PC-3 (cell line): ENCODE results near the gene VRK3. TPM values are rescaled to one million over a fixed set of nuclear protein-coding genes. Genes with fewer than 3 reads are reported as not detected.
"Not testable (repeated sequence)": the region's sequence is repeated elsewhere in the genome, so short reads cannot be mapped to it uniquely, and the experiment has no call there.

ENCODE experiments used
- ATAC-seq: fragments of 200-7000 bp; cut with Tn5 transposase; 2 replicates; pipeline ENCODE4 v1.9.1; 2020; ENCODE audit warnings: mild to moderate bottlenecking, moderate library complexity
- BruUV-seq: library from RNA; stranded (reverse); fragments of 400-500 nt; replicated peaks from 2 replicates; lab custom pipeline; 2021; lab: Mats Ljungman, UMichigan
- CTCF ChIA-PET: fragments of 300-600 bp; sonication (Branson Sonifier 250); formaldehyde crosslinking; loops from one replicate; lab custom pipeline; 2022; ENCODE audit warnings: antibody characterized with exemption; lab: Charles Lee
- POLR2A ChIA-PET: fragments of 300-600 bp; sonication (Branson Sonifier 250); formaldehyde crosslinking; loops from one replicate; lab custom pipeline; 2022; ENCODE audit warnings: antibody characterized with exemption; ENCODE audit not compliant: unreplicated experiment; lab: Charles Lee
- DNase-seq: peaks from one replicate; pipeline ENCODE4 v3.0.0-alpha.2; 2015
- H2AFZ ChIP-seq: fragments of 300-600 bp; sonication (generic); 2 replicates; pipeline ENCODE4 v1.6.0; 2016; ENCODE audit warnings: antibody characterized with exemption, low read length
- H3F3A ChIP-seq: fragments of 300-600 bp; sonication (generic); one replicate; pipeline ENCODE4 v1.6.0; 2017; ENCODE audit warnings: antibody characterized with exemption, low read length, control low read depth, mild to moderate bottlenecking; ENCODE audit not compliant: unreplicated experiment
- H3K27ac ChIP-seq: fragments of 300-600 bp; sonication (generic); 2 replicates; pipeline ENCODE4 v1.5.1; 2016; ENCODE audit warnings: mild to moderate bottlenecking, low read length
- H3K27me3 ChIP-seq: fragments of 300-600 bp; sonication (generic); 2 replicates; pipeline ENCODE4 v1.6.1; 2016; ENCODE audit warnings: low read length, mixed read lengths
- H3K36me3 ChIP-seq: fragments of 300-600 bp; sonication (generic); 2 replicates; pipeline ENCODE4 v1.6.1; 2016; ENCODE audit warnings: low read depth, mixed run types, low read length, mixed read lengths
- H3K4me1 ChIP-seq: fragments of 300-600 bp; sonication (generic); 2 replicates; pipeline ENCODE4 v1.5.1; 2016; ENCODE audit warnings: low read length; ENCODE audit not compliant: insufficient read depth
- H3K4me2 ChIP-seq: fragments of 300-600 bp; sonication (generic); 2 replicates; pipeline ENCODE4 v1.6.0; 2016; ENCODE audit warnings: low read length
- H3K4me3 ChIP-seq: fragments of 300-600 bp; sonication (generic); 2 replicates; pipeline ENCODE4 v1.5.1; 2016; ENCODE audit warnings: mild to moderate bottlenecking, low read length, mixed read lengths
- H3K79me2 ChIP-seq: fragments of 300-600 bp; sonication (generic); 2 replicates; pipeline ENCODE4 v1.6.1; 2017; ENCODE audit warnings: low read length, mixed read lengths
- H3K9ac ChIP-seq: fragments of 300-600 bp; sonication (generic); 2 replicates; pipeline ENCODE4 v1.6.0; 2016; ENCODE audit warnings: mild to moderate bottlenecking, low read length
- H3K9me2 ChIP-seq: fragments of 300-600 bp; sonication (generic); replicated peaks from 2 replicates; pipeline ENCODE4 v1.6.1; 2016; ENCODE audit warnings: mixed run types, low read length, mixed read lengths
- H3K9me3 ChIP-seq: fragments of 300-600 bp; sonication (generic); 2 replicates; pipeline ENCODE4 v1.6.1; 2016; ENCODE audit warnings: low read length, mixed read lengths
- H4K20me1 ChIP-seq: fragments of 300-600 bp; sonication (generic); 2 replicates; pipeline ENCODE4 v1.6.1; 2016; ENCODE audit warnings: low read length, mixed read lengths
- EZH2 ChIP-seq: fragments of 300-600 bp; sonication (generic); IDR thresholded peaks from one replicate; pipeline ENCODE4 v1.6.1; 2017; ENCODE audit warnings: antibody characterized with exemption, mild to moderate bottlenecking, low read length; ENCODE audit not compliant: unreplicated experiment
- EZH2phosphoT487 ChIP-seq: fragments of 300-600 bp; sonication (generic); IDR thresholded peaks from 2 replicates; pipeline ENCODE4 v1.6.1; 2018; ENCODE audit warnings: mild to moderate bottlenecking, antibody characterized with exemption, low read length, borderline replicate concordance
- intact Hi-C: fragments of 100-400 bp; cut with micrococcal nuclease; formaldehyde crosslinking; loops from 2 replicates; pipeline ENCODE4 v1.9.0; 2023
- total RNA-seq: library from RNA; depleted of rRNA; stranded (reverse); fragments of >200 nt; gene quantifications from 2 replicates; pipeline ENCODE4 v1.2.3, GENCODE V29; 2014
- TF ChIP-seq, protein P1 (sequence below): fragments of 300-600 bp; sonication (generic); conservative IDR thresholded peaks from 2 replicates; pipeline ENCODE4 v1.5.1; 2017; ENCODE audit warnings: antibody characterized with exemption, low read depth, mild to moderate bottlenecking, low read length

VRK3 gene
- total RNA-seq, 1 experiment from 2014 or later = 36.3 TPM

DNA sequence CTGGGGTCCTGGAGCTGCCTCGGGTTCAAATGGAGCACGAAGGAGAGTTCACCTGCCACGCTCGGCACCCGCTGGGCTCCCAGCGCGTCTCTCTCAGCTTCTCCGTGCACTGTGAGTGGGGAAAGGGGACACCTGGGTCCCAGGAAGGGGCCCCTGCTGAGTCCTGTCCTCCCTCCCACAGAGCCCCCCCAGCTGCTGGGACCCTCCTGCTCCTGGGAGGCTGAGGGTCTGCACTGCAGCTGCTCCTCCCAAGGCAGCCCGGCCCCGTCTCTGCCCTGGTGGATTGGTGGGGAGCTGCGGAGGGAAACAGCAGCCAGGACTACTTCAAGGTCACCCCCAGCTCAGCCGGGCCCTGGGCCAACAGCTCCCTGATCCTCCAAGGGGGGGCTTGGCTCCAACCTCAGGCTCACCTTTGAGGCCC lies 53.2 kb downstream of the VRK3 start:
- intact Hi-C loops = no loop called here
- POLR2A ChIA-PET = no interaction called here

DNA sequence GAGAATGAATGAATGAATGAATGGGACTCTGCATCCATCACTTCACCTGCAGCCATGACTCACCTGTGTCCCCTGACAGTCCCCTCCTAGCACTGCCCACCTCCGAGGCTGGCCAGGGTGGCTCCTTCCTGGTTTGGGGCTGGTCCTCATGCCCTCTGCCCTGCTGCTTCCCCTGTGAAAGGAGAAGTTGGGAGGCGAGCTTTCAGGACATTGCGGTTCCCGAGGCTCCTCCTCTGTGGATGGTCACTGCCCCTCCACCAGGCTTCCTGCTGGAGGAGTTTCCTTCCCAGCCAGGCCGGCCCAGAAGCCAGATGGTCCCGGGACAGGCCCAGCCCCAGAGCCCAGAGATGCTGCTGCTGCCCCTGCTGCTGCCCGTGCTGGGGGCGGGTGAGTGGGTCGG lies 55.8 kb downstream of the VRK3 start:
- H3K79me2 ChIP-seq, H3K4me3 ChIP-seq, H3K4me2 ChIP-seq, POLR2A ChIA-PET, H3K4me1 ChIP-seq, H3K27me3 ChIP-seq, H2AFZ ChIP-seq, H3K9me3 ChIP-seq, H3K9me2 ChIP-seq, CTCF ChIA-PET, H4K20me1 ChIP-seq, H3K27ac ChIP-seq, intact Hi-C loops, DNase-seq, H3K9ac ChIP-seq, H3F3A ChIP-seq, H3K36me3 ChIP-seq, BruUV-seq: not testable (repeated sequence)
- peak; percentile 25; the same call in 1 of the 2 replicates for ATAC-seq

More for the DNA sequence above, 53.2 kb downstream of the VRK3 start:
- H2AFZ ChIP-seq = no peak overlapping the region
- H3K79me2 ChIP-seq = no peaks in the 10 kb centered on the region
- no peaks in the 10 kb centered on the region for H3F3A ChIP-seq
- no peak overlapping the region for H3K4me2 ChIP-seq
- H3K9ac ChIP-seq = no peak overlapping the region
- no peaks in the 10 kb centered on the region for H4K20me1 ChIP-seq
- TF ChIP-seq EZH2 (no peak), EZH2phosphoT487 (no peak)
- TF ChIP-seq, protein P1, sequence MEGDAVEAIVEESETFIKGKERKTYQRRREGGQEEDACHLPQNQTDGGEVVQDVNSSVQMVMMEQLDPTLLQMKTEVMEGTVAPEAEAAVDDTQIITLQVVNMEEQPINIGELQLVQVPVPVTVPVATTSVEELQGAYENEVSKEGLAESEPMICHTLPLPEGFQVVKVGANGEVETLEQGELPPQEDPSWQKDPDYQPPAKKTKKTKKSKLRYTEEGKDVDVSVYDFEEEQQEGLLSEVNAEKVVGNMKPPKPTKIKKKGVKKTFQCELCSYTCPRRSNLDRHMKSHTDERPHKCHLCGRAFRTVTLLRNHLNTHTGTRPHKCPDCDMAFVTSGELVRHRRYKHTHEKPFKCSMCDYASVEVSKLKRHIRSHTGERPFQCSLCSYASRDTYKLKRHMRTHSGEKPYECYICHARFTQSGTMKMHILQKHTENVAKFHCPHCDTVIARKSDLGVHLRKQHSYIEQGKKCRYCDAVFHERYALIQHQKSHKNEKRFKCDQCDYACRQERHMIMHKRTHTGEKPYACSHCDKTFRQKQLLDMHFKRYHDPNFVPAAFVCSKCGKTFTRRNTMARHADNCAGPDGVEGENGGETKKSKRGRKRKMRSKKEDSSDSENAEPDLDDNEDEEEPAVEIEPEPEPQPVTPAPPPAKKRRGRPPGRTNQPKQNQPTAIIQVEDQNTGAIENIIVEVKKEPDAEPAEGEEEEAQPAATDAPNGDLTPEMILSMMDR = no peak
- H3K27ac ChIP-seq = no peak overlapping the region
- no peaks in the 10 kb centered on the region for H3K27me3 ChIP-seq
- no TSS peak for BruUV-seq
- no peak overlapping the region for H3K4me3 ChIP-seq
- DNase-seq (no peak), ATAC-seq (no peak)
- CTCF ChIA-PET = no interaction called here
- no peaks in the 10 kb centered on the region for H3K9me3 ChIP-seq
- H3K9me2 ChIP-seq = no peaks in the 10 kb centered on the region
- no peaks in the 10 kb centered on the region for H3K36me3 ChIP-seq
- H3K4me1 ChIP-seq = no peaks in the 10 kb centered on the region

DNA sequence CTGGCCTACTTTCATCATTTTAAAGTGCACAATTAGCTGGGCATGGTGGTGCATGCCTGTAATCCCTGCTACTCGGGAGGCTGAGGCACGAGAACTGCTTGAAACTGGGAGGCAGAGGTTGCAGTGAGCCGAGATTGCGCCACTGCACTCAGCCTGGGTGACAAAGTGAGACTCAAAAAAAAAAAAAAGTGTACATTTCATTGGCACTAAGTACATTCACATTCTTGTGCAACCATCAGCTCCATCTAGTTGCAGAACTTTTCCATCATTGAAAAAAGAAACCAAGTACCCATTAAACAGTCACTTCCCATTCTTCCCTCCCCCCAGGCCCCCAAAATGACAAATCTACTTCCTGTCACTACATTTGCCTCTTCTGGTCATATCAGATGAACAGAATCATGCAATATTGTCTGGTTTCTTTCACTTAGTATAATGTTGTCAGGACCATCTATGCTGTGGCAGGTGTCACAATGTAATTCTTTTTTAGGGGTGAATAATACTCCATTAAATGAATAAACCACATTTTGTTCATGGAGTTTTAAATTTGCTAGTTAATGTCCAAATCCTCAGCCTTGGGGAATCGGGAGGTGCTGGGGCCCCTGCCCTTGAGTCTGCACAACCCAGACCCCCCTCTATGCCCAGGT lies 56.8 kb downstream of the VRK3 start:
- Histone ChIP-seq H3K9me2 (no peaks in the 10 kb centered on the region), H3K79me2 (no peaks in the 10 kb centered on the region), H3K4me1 (no peaks in the 10 kb centered on the region), H3K27me3 (no peaks in the 10 kb centered on the region), H3K9me3 (no peaks in the 10 kb centered on the region), H3F3A (no peaks in the 10 kb centered on the region), H3K27ac (no peak overlapping the region), H2AFZ (no peak overlapping the region), H3K4me3 (no peak overlapping the region), H3K36me3 (no peaks in the 10 kb centered on the region), H4K20me1 (no peaks in the 10 kb centered on the region), H3K4me2 (no peak overlapping the region), H3K9ac (no peak overlapping the region)
- no peak for ATAC-seq
- DNase-seq = no peak
- intact Hi-C loops = no loop called here
- no peak for TF ChIP-seq EZH2phosphoT487
- no peak for TF ChIP-seq EZH2
- TF ChIP-seq, protein P1 = no peak
- ChIA-PET POLR2A (interaction anchor here (0.6 kb wide), 1 partner anchor 25 kb away, joined by 4 read pairs; no protein-coding TSS in a partner anchor), CTCF (no interaction called here)
- no TSS peak for BruUV-seq

DNA sequence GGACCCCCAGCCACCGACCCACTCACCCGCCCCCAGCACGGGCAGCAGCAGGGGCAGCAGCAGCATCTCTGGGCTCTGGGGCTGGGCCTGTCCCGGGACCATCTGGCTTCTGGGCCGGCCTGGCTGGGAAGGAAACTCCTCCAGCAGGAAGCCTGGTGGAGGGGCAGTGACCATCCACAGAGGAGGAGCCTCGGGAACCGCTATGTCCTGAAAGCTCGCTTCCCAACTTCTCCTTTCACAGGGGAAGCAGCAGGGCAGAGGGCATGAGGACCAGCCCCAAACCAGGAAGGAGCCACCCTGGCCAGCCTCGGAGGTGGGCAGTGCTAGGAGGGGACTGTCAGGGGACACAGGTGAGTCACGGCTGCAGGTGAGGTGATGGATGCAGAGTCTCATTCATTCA lies 64.2 kb downstream of the VRK3 start, which contains the start of gene SIGLEC11:
Gene SIGLEC11 (minus strand): TSS at position 193 of the 400 bp plus-strand sequence. CDS start 91 bp downstream, at position 102.
- H3K79me2 ChIP-seq, intact Hi-C loops, H3K4me1 ChIP-seq, BruUV-seq, H3K9me2 ChIP-seq, H3K9ac ChIP-seq, CTCF ChIA-PET, H3K4me3 ChIP-seq, H3K27me3 ChIP-seq, H3K4me2 ChIP-seq, H2AFZ ChIP-seq, H3K9me3 ChIP-seq, H3K36me3 ChIP-seq, DNase-seq, POLR2A ChIA-PET, H3K27ac ChIP-seq, H3F3A ChIP-seq, H4K20me1 ChIP-seq: not testable (repeated sequence)
- peak; percentile 24; the same call in 1 of the 2 replicates for ATAC-seq

DNA sequence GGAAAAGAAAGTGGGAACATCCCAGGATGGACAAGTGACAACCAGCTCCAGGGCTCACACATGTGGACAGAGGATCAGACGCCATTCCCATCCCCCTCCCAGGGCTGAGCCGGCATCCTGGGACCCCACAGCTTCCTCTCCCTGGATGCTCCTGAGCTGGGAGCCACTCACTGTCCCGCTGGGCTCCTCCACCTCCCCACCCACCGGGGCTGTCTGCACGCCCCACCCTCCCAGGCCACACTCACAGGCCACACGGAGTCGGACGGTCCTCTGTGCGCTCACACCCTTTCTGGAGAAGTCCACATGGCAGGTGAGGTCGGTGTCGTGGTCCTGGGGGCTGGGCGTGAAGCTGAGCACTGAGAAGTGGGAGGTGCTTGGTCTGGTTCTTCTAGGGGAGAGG lies 65.3 kb downstream of the VRK3 start:
- H3K79me2 ChIP-seq, DNase-seq, H2AFZ ChIP-seq, H3K4me2 ChIP-seq, H3F3A ChIP-seq, H3K9me3 ChIP-seq, H4K20me1 ChIP-seq, H3K36me3 ChIP-seq, H3K27ac ChIP-seq, POLR2A ChIA-PET, H3K9ac ChIP-seq, H3K27me3 ChIP-seq, intact Hi-C loops, H3K9me2 ChIP-seq, H3K4me1 ChIP-seq, CTCF ChIA-PET, ATAC-seq, H3K4me3 ChIP-seq, BruUV-seq: not testable (repeated sequence)
